Measurements from ENCODE around the gene MMP23B.

DNA sequence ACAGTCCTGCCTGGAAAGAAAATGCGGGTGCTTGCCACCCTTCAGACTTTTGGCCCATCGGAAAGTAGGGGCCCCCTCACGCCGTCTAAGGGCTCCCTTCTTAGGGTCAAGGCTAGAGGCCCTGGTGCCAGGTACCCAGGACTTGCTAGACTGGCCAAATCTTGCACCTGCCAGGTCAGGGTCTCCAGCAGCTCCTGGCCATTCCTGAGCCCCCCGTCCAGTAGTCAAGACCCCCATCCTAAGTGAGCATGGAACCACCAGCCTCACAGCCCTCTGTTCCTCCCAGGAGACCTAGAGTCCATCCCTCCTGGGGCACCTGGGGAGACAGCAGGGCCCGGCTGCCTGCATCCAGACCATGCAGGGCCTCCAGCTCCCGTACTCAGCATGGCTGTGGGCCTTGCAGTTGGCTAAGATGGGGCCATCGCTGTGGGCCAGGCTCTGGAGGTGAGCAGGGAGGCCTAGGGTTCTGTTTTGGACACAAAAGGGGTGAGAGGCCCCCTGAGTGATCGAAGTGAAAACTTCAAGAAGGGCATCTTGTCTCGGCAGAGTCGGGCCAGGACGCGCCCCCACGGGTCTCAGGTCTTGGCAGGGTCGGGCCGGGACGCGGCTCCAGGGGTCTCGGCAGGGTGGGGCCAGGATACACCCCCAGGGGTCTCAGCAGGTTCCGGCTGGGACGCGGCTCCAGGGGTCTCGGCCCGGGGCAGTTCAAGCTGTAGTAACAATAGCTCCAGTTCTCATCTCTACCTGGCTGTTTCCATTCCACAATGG is 38.0 kb upstream of the MMP23B start:
- no peak for TF ChIP-seq CTCF (IDR thresholded peaks at IDR 0.05)
- TF ChIP-seq EP300 (IDR thresholded peaks at IDR 0.05), result no peak
- no peak for TF ChIP-seq POLR2A (IDR thresholded peaks at IDR 0.05)

Data from tibial nerve (tissue), 4 donors.